Caco-2 (cell line): ENCODE measurements around the gene PLCB4. TPM values are rescaled to one million over a fixed set of nuclear protein-coding genes. Genes with fewer than 3 reads are reported as not detected.

ENCODE experiments used
- BruUV-seq: library from RNA; stranded (reverse); fragments of 400-500 nt; replicated peaks from 2 replicates; lab custom pipeline; 2021; lab: Mats Ljungman, UMichigan
- CTCF ChIA-PET: fragments of 300-600 bp; sonication (Branson Sonifier 250); formaldehyde crosslinking; loops from one replicate; lab custom pipeline; 2022; ENCODE audit warnings: antibody characterized with exemption; lab: Charles Lee
- POLR2A ChIA-PET: fragments of 300-600 bp; sonication (Branson Sonifier 250); formaldehyde crosslinking; loops from one replicate; lab custom pipeline; 2022; ENCODE audit warnings: antibody characterized with exemption; lab: Charles Lee
- DNase-seq, 2 experiments: peaks; one replicate each; pipeline versions ENCODE4 v3.0.0 to v3.0.0-alpha.2; 2020 to 2022
- H3K27me3 ChIP-seq: replicated peaks from 2 replicates; pipeline ENCODE4 v1.6.0; 2011; ENCODE audit warnings: low read length; ENCODE audit not compliant: control insufficient read depth, insufficient read depth
- H3K36me3 ChIP-seq: 2 replicates; pipeline ENCODE4 v1.5.1; 2011; ENCODE audit warnings: low read length; ENCODE audit not compliant: control insufficient read depth, insufficient read depth
- H3K4me1 ChIP-seq: fragments of 250-450 bp; sonication (Bioruptor Pico); 2 replicates; pipeline ENCODE4 v1.5.1; 2020; ENCODE audit warnings: mild to moderate bottlenecking
- H3K4me3 ChIP-seq: 2 replicates; pipeline ENCODE4 v1.5.1; 2011; ENCODE audit warnings: low read depth, mild to moderate bottlenecking, control low read depth, low read length
- H3K9me3 ChIP-seq: fragments of 250-450 bp; sonication (Bioruptor Pico); 2 replicates; pipeline ENCODE4 v1.5.1; 2020; ENCODE audit warnings: mild to moderate bottlenecking, moderate library complexity
- H3K27ac Mint-ChIP-seq: one replicate; pipeline ENCODE4 v1.8.0; 2022; ENCODE audit warnings: mixed read lengths; ENCODE audit not compliant: unreplicated experiment
- H3K27me3 Mint-ChIP-seq: one replicate; pipeline ENCODE4 v1.8.0; 2022; ENCODE audit warnings: mixed read lengths; ENCODE audit not compliant: insufficient read depth, unreplicated experiment
- H3K36me3 Mint-ChIP-seq: one replicate; pipeline ENCODE4 v1.8.0; 2022; ENCODE audit warnings: mild to moderate bottlenecking, mixed read lengths; ENCODE audit not compliant: insufficient read depth, unreplicated experiment
- H3K4me1 Mint-ChIP-seq: one replicate; pipeline ENCODE4 v1.8.0; 2022; ENCODE audit warnings: low read depth, mixed read lengths; ENCODE audit not compliant: unreplicated experiment
- H3K4me3 Mint-ChIP-seq: one replicate; pipeline ENCODE4 v1.8.0; 2022; ENCODE audit warnings: mild to moderate bottlenecking, moderate library complexity, mixed read lengths; ENCODE audit not compliant: unreplicated experiment
- H3K9me3 Mint-ChIP-seq: one replicate; pipeline ENCODE4 v1.8.0; 2022; ENCODE audit warnings: mixed read lengths; ENCODE audit not compliant: unreplicated experiment
- CTCF ChIP-seq, 2 experiments: fragments of 200-600 bp in 1 of 2; IDR thresholded peaks; 1 replicate in 1 of 2; 2 replicates in 1 of 2; pipeline versions ENCODE4 v1.5.1 to v1.8.0; 2011 to 2022; ENCODE audit warnings: antibody characterized with exemption in 1 of 2, control low read depth in 1 of 2, inconsistent platforms in 1 of 2, low read depth in 1 of 2, low read length in 1 of 2, mild to moderate bottlenecking in 1 of 2, moderate library complexity in 1 of 2; ENCODE audit not compliant: insufficient read depth in 1 of 2, severe bottlenecking in 1 of 2, unreplicated experiment in 1 of 2
- intact Hi-C: fragments of 100-400 bp; cut with micrococcal nuclease; formaldehyde crosslinking; loops from one replicate; pipeline ENCODE4 v1.10.0; 2022; ENCODE audit not compliant: unreplicated experiment
- total RNA-seq: library from RNA; stranded (reverse); gene quantifications from 2 replicates; pipeline ENCODE4 v1.2.3, GENCODE V29; 2022

Gene PLCB4
- total RNA-seq, 1 experiment from 2014 or later = 3.0 TPM

DNA sequence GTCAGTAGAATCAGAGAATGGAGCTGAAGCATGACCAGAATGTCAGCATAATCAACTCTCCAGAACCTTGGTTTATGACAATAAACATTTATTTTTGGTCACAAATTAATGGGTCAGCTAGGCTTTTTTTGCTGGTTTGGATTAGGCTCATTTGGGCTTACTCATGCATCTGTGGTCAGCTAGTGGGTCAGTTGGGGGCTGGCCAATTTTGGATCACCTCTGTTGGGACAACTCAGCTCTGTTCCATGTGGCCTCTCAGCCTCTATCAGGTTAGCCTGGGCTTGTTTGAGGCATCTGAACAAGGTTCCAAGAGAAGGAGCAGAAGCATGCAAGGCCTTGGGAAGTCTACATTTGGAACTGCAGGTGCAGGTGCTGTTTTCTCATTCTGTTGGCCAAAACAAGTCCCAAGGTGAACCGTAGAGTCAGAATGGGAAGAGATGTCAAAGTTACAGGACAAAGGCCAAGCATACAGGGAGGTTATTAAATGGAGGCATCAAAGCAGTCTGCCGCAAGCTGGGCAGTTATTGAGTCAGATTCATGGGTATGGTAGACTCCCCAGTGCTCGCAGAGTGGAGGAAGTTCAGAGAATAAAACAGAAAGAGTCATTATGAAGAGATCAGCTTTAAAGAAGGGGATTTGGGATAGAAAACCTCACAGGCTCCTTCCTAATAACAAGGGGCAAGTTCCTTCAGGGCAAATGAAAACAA lies 173.0 kb downstream of the PLCB4 start:
- 0 out of 2 replicates have a peak, but pooled peaks cover 4% of the 10 kb centered on the region for H3K4me1 ChIP-seq
- H3K36me3 Mint-ChIP-seq = peaks cover 5% of the 10 kb centered on the region
- no peaks in the 10 kb centered on the region for H3K27me3 Mint-ChIP-seq
- no TSS peak for BruUV-seq
- H3K27me3 ChIP-seq = no peaks in the 10 kb centered on the region
- ChIA-PET CTCF (no interaction called here), POLR2A (no interaction called here)
- DNase-seq = no peak
- no peaks in the 10 kb centered on the region for H3K4me1 Mint-ChIP-seq
- H3K9me3 ChIP-seq = no peaks in the 10 kb centered on the region
- no peak for TF ChIP-seq CTCF (IDR thresholded peaks at IDR 0.05; ENCODE audit: insufficient read depth in 1 of 2, low read depth in 1 of 2, low read length in 1 of 2, severe bottlenecking in 1 of 2, unreplicated experiment in 1 of 2)
- no peak overlapping the region for H3K27ac Mint-ChIP-seq
- H3K4me3 Mint-ChIP-seq = no peak overlapping the region
- H3K36me3 ChIP-seq = no peaks in the 10 kb centered on the region
- intact Hi-C loops = no loop called here
- no peak overlapping the region for H3K4me3 ChIP-seq
- H3K9me3 Mint-ChIP-seq = no peaks in the 10 kb centered on the region

GRCh38 chr20:9243986-9244385 lies 175.1 kb downstream of the PLCB4 start:
- Mint-ChIP-seq H3K27ac (no peak overlapping the region), H3K36me3 (peaks cover 5% of the 10 kb centered on the region), H3K4me1 (no peaks in the 10 kb centered on the region), H3K9me3 (no peaks in the 10 kb centered on the region), H3K27me3 (no peaks in the 10 kb centered on the region), H3K4me3 (no peak overlapping the region)
- ChIA-PET CTCF (no interaction called here), POLR2A (no interaction called here)
- intact Hi-C loops = no loop called here
- DNase-seq = no peak
- H3K36me3 ChIP-seq = no peaks in the 10 kb centered on the region
- no peak overlapping the region for H3K4me3 ChIP-seq
- H3K4me1 ChIP-seq = 0 out of 2 replicates have a peak, but pooled peaks cover 4% of the 10 kb centered on the region
- TF ChIP-seq CTCF (IDR thresholded peaks at IDR 0.05; ENCODE audit: insufficient read depth in 1 of 2, low read depth in 1 of 2, low read length in 1 of 2, severe bottlenecking in 1 of 2, unreplicated experiment in 1 of 2) = no peak
- BruUV-seq = no TSS peak
- H3K9me3 ChIP-seq = no peaks in the 10 kb centered on the region
- no peaks in the 10 kb centered on the region for H3K27me3 ChIP-seq

DNA sequence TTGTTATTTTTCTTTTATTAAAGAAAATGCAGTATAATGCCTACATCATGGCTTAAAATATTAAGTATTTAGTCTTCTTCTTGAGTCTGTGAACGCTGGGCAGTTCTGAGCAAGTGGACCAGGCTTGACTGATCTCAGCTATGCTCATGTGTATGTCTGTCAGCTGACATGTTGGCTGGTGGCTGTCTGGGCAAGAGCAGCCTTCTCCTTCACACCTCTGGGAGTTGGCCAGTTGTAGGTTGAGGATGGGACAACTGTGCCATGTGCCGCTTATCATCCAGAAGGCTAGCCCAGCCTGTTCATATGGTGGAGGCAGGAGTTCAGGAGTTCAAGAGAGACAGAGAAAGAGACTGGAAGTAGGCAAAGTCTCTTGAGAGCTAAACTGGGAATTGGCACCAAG lies 175.9 kb downstream of the PLCB4 start:
- Mint-ChIP-seq H3K9me3 (no peaks in the 10 kb centered on the region), H3K27ac (no peak overlapping the region), H3K4me3 (no peak overlapping the region), H3K4me1 (no peaks in the 10 kb centered on the region), H3K36me3 (peaks cover 5% of the 10 kb centered on the region), H3K27me3 (no peaks in the 10 kb centered on the region)
- Histone ChIP-seq H3K4me1 (0 out of 2 replicates have a peak, but pooled peaks cover 4% of the 10 kb centered on the region), H3K36me3 (no peaks in the 10 kb centered on the region), H3K4me3 (no peak overlapping the region), H3K27me3 (no peaks in the 10 kb centered on the region), H3K9me3 (no peaks in the 10 kb centered on the region)
- ChIA-PET POLR2A (no interaction called here), CTCF (no interaction called here)
- DNase-seq = no peak
- no peak for TF ChIP-seq CTCF (IDR thresholded peaks at IDR 0.05; ENCODE audit: insufficient read depth in 1 of 2, low read depth in 1 of 2, low read length in 1 of 2, severe bottlenecking in 1 of 2, unreplicated experiment in 1 of 2)
- BruUV-seq = no TSS peak
- intact Hi-C loops = no loop called here
